Endothelial cell (in vitro differentiated cells): Measurements from ENCODE around the gene ZWILCH. TPM values are rescaled to one million over a fixed set of nuclear protein-coding genes. Genes with fewer than 3 reads are reported as not detected.

Experiments used
- DNase-seq: peaks from one replicate; pipeline ENCODE4 v3.0.0; 2021; ENCODE audit warnings: low spot score
- H3K27ac Mint-ChIP-seq: one replicate; pipeline ENCODE4 v1.8.0; 2021; ENCODE audit warnings: mixed read lengths, inconsistent platforms; ENCODE audit not compliant: unreplicated experiment
- H3K27me3 Mint-ChIP-seq: one replicate; pipeline ENCODE4 v1.8.0; 2021; ENCODE audit warnings: mild to moderate bottlenecking, moderate library complexity, mixed read lengths, inconsistent platforms; ENCODE audit not compliant: unreplicated experiment
- H3K36me3 Mint-ChIP-seq: one replicate; pipeline ENCODE4 v1.8.0; 2021; ENCODE audit warnings: mild to moderate bottlenecking, low read depth, mixed read lengths, inconsistent platforms; ENCODE audit not compliant: unreplicated experiment
- H3K4me1 Mint-ChIP-seq: one replicate; pipeline ENCODE4 v1.8.0; 2021; ENCODE audit warnings: mild to moderate bottlenecking, mixed read lengths, inconsistent platforms; ENCODE audit not compliant: unreplicated experiment
- H3K4me3 Mint-ChIP-seq: one replicate; pipeline ENCODE4 v1.8.0; 2021; ENCODE audit warnings: mild to moderate bottlenecking, mixed read lengths, inconsistent platforms; ENCODE audit not compliant: unreplicated experiment
- H3K9me3 Mint-ChIP-seq: one replicate; pipeline ENCODE4 v1.8.0; 2021; ENCODE audit warnings: mixed read lengths, inconsistent platforms; ENCODE audit not compliant: unreplicated experiment
- total RNA-seq: library from RNA; stranded (reverse); fragmentation: NEBNext Ultra II Directional; extraction: Animal tissue kit (Norgen Biotek cat#: 25700); gene quantifications from one replicate; pipeline ENCODE4 v1.2.1, GENCODE V29; 2021; ENCODE audit not compliant: unreplicated experiment
- TF ChIP-seq, protein P1 (sequence below): fragments of 200-600 bp; sonication (generic); IDR thresholded peaks from one replicate; pipeline ENCODE4 v1.5.0; 2021; ENCODE audit warnings: antibody characterized with exemption; ENCODE audit not compliant: unreplicated experiment

ZWILCH gene
- total RNA-seq, 1 donor from 2014 or later = 19.3 TPM

- Mint-ChIP-seq H3K4me3 (no peak overlapping the region), H3K4me1 (peaks cover 12% of the 10 kb centered on the region), H3K27me3 (no peaks in the 10 kb centered on the region), H3K36me3 (no peaks in the 10 kb centered on the region), H3K9me3 (no peaks in the 10 kb centered on the region), H3K27ac (no peak overlapping the region)
- TF ChIP-seq, protein P1, sequence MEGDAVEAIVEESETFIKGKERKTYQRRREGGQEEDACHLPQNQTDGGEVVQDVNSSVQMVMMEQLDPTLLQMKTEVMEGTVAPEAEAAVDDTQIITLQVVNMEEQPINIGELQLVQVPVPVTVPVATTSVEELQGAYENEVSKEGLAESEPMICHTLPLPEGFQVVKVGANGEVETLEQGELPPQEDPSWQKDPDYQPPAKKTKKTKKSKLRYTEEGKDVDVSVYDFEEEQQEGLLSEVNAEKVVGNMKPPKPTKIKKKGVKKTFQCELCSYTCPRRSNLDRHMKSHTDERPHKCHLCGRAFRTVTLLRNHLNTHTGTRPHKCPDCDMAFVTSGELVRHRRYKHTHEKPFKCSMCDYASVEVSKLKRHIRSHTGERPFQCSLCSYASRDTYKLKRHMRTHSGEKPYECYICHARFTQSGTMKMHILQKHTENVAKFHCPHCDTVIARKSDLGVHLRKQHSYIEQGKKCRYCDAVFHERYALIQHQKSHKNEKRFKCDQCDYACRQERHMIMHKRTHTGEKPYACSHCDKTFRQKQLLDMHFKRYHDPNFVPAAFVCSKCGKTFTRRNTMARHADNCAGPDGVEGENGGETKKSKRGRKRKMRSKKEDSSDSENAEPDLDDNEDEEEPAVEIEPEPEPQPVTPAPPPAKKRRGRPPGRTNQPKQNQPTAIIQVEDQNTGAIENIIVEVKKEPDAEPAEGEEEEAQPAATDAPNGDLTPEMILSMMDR = no peak
- no peak for DNase-seq
These were observed 87.5 kb downstream of the ZWILCH start for GRCh38 chr15:66592505-66593218.

GRCh38 chr15:66593219-66593780, 88.2 kb downstream of the ZWILCH start:
- Mint-ChIP-seq H3K4me3 (no peak overlapping the region), H3K4me1 (peaks cover 11% of the 10 kb centered on the region), H3K36me3 (no peaks in the 10 kb centered on the region), H3K27ac (no peak overlapping the region), H3K27me3 (no peaks in the 10 kb centered on the region), H3K9me3 (no peaks in the 10 kb centered on the region)
- TF ChIP-seq, protein P1 = no peak
- no peak for DNase-seq

GRCh38 chr15:66594344-66594743, 89.2 kb downstream of the ZWILCH start:
- DNase-seq = no peak
- Mint-ChIP-seq H3K9me3 (no peaks in the 10 kb centered on the region), H3K36me3 (no peaks in the 10 kb centered on the region), H3K4me3 (no peak overlapping the region), H3K4me1 (peaks cover 12% of the 10 kb centered on the region), H3K27ac (no peak overlapping the region), H3K27me3 (no peaks in the 10 kb centered on the region)
- TF ChIP-seq, protein P1 = no peak

- Mint-ChIP-seq H3K4me1 (peaks cover 12% of the 10 kb centered on the region), H3K4me3 (no peak overlapping the region), H3K36me3 (no peaks in the 10 kb centered on the region), H3K9me3 (no peaks in the 10 kb centered on the region), H3K27me3 (no peaks in the 10 kb centered on the region), H3K27ac (no peak overlapping the region)
- TF ChIP-seq, protein P1 = no peak
- DNase-seq = no peak
These were observed 89.7 kb downstream of the ZWILCH start for GRCh38 chr15:66594836-66595235.

DNA sequence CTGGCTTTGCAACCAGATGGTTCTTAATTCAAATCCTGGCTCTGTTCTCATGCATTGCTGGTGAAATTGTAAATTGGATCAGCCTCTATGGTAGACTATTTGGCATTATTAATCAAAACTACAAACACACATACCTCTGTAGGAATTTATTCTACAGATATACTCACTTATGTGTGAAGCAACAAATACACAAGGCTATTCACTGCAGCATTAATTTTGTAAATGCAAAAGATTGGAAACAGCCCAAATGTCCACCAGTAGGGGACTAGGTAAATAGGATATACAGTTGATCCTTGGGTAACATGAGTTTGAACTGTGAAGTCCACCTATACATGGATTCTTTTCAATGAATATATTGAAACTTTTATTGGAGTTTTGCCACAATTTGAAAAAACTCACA, 90.2 kb downstream of the ZWILCH start:
- Mint-ChIP-seq H3K9me3 (no peaks in the 10 kb centered on the region), H3K27ac (no peak overlapping the region)
- TF ChIP-seq, protein P1 = no peak

More for the DNA sequence above, 90.2 kb downstream of the ZWILCH start:
- Mint-ChIP-seq H3K36me3 (no peaks in the 10 kb centered on the region), H3K4me1 (peaks cover 12% of the 10 kb centered on the region), H3K27me3 (no peaks in the 10 kb centered on the region), H3K4me3 (no peak overlapping the region)
- DNase-seq = no peak
